Adrenal gland (tissue), 12 donors: Measurements from ENCODE around the gene CATSPER4. TPM values are rescaled to one million over a fixed set of nuclear protein-coding genes. Genes with fewer than 3 reads are reported as not detected.

Source experiments
- DNase-seq, 7 donors: peaks; one replicate each; pipeline ENCODE4 v3.0.0-alpha.2; 2019 to 2020
- H3K27ac ChIP-seq, 5 donors: fragments of 200-600 bp; sonication (generic) in 4 of 5; 1 replicate in 3 of 5; 2 replicates in 2 of 5; pipeline versions ENCODE4 v1.5.1 to v1.8.0; 2016 to 2020; ENCODE audit warnings: mild to moderate bottlenecking in 1 of 5
- H3K27me3 ChIP-seq: fragments of 200-600 bp; 2 replicates; pipeline ENCODE4 v1.8.0; 2021
- H3K36me3 ChIP-seq, 2 donors: fragments of 200-600 bp; replicated peaks in 1 of 2; 1 replicate in 1 of 2; 2 replicates in 1 of 2; pipeline versions ENCODE4 v1.5.1 to v1.8.0; 2018 to 2022
- H3K4me1 ChIP-seq, 2 donors: fragments of 200-600 bp; replicated peaks in 1 of 2; 1 replicate in 1 of 2; 2 replicates in 1 of 2; pipeline versions ENCODE4 v1.5.1 to v1.8.0; 2018 to 2021
- H3K4me3 ChIP-seq, 4 donors: fragments of 200-600 bp; sonication (generic) in 3 of 4; one replicate each; pipeline ENCODE4 v1.5.1; 2016 to 2018
- H3K9me3 ChIP-seq, 3 donors: fragments of 200-600 bp; sonication (generic) in 1 of 3; replicated peaks in 1 of 3; 1 replicate in 2 of 3; 2 replicates in 1 of 3; pipeline versions ENCODE4 v1.5.1 to v1.8.0; 2016 to 2021
- CTCF ChIP-seq, 6 experiments: fragments of 450-650 bp in 4 of 6; fragments of 200-600 bp in 2 of 6; sonication (generic) in 1 of 6; IDR thresholded peaks; 1 replicate in 5 of 6; 2 replicates in 1 of 6; pipeline versions ENCODE4 v1.5.1 to v1.8.0; 2016 to 2021; ENCODE audit warnings: antibody characterized with exemption in 6 of 6, mild to moderate bottlenecking in 2 of 6, moderate library complexity in 1 of 6
- POLR2A ChIP-seq, 2 donors: fragments of 450-650 bp; IDR thresholded peaks; one replicate each; pipeline ENCODE4 v1.6.1; 2017; ENCODE audit warnings: antibody characterized with exemption in 2 of 2, mild to moderate bottlenecking in 2 of 2, moderate library complexity in 1 of 2
- WGBS, 4 donors: extraction: QIAGEN DNeasy Blood & Tissue Kit in 2 of 4; methylation state at CpG; one replicate each; pipeline versions ENCODE4 v1.1.5 to v1.1.7; 2013 to 2017; 5-methylcytosine and 5-hydroxymethylcytosine counted together
- intact Hi-C, 2 donors: fragments of 100-400 bp; cut with DNase I; formaldehyde crosslinking; loops; one replicate each; pipeline versions ENCODE4 v1.14.1 to v1.15.0; 2022 to 2023
- polyA plus RNA-seq, 3 donors: library from polyadenylated mRNA; stranded (reverse); fragments of 200-250 nt in 2 of 3; fragments of 350-450 nt in 1 of 3; fragmentation: Illumina TruSeq in 1 of 3; extraction: RNeasy Lipid Tissue Mini Kit (QIAGEN cat#74804) in 1 of 3; gene quantifications; one replicate each; pipeline ENCODE4 v1.2.3, GENCODE V29; 2013 to 2014
- total RNA-seq, 9 donors: library from RNA; depleted of rRNA in 4 of 9; stranded (reverse); fragments of >200 nt in 4 of 9; fragments of 120-200 nt in 1 of 9; fragmentation: NEBNext Ultra II Directional in 1 of 9; extraction: Animal tissue kit (Norgen Biotek cat#: 25700) in 1 of 9; gene quantifications; one replicate each; pipeline versions ENCODE4 v1.1.0 to v1.2.4, GENCODE V29; 2013 to 2023
- donor health status: healthy with polysubstance abuse.
- donor health status: Bipolar disorder and iron deficiency.
- donor health status: DM: yes; HTN: yes; CAD: no.
- donor health status: DM: no; HTN: no; CAD: no.
- donor health status: DM: no; HTN: no; CAD: no.
- donor health status: DM: yes; HTN: yes; CAD: no.

CATSPER4 gene
- total and polyA plus RNA-seq, 12 donors = not detected

GRCh38 chr1:26234644-26235370 lies 44.4 kb downstream of the CATSPER4 start:
- 2 to 7% (median 4%) methylated on average over 30 of the region's 30 CpGs for WGBS, 4 donors
- Histone ChIP-seq H3K36me3 (no peaks in the 10 kb centered on the region), H3K4me3 (peak overlapping the region; percentile 43 to 97 (median 54)), H3K9me3 (no peaks in the 10 kb centered on the region), H3K27me3 (no peaks in the 10 kb centered on the region), H3K27ac (peak overlapping the region; percentile 81 to 95 (median 88)), H3K4me1 (peaks cover 0 to 7% of the 10 kb centered on the region in 2 donors)
- intact Hi-C loops = loop anchor here in 1 of 2 donors (5.0 kb wide), 1 partner anchor 68 kb away; the partner anchor contains the start of genes C1orf232 and ZNF593
- peak in 2 of 7 donors; percentile 22 to 34 for DNase-seq
- TF ChIP-seq POLR2A (IDR thresholded peaks at IDR 0.05) = no peak
- no peak for TF ChIP-seq CTCF (IDR thresholded peaks at IDR 0.05)

- Histone ChIP-seq H3K9me3 (no peaks in the 10 kb centered on the region), H3K27ac (no peak overlapping the region), H3K27me3 (no peaks in the 10 kb centered on the region), H3K4me3 (no peak overlapping the region), H3K36me3 (no peaks in the 10 kb centered on the region), H3K4me1 (peaks cover 0 to 7% of the 10 kb centered on the region in 2 donors)
- intact Hi-C loops = no loop called here
- TF ChIP-seq POLR2A (IDR thresholded peaks at IDR 0.05) (no peak), CTCF (IDR thresholded peaks at IDR 0.05) (no peak)
- WGBS, 4 donors = 56 to 69% (median 66%) methylated on average over 6 of the region's 6 CpGs
- DNase-seq = no peak
Measured at GRCh38 chr1:26237230-26237966, 47.0 kb downstream of the CATSPER4 start.

DNA sequence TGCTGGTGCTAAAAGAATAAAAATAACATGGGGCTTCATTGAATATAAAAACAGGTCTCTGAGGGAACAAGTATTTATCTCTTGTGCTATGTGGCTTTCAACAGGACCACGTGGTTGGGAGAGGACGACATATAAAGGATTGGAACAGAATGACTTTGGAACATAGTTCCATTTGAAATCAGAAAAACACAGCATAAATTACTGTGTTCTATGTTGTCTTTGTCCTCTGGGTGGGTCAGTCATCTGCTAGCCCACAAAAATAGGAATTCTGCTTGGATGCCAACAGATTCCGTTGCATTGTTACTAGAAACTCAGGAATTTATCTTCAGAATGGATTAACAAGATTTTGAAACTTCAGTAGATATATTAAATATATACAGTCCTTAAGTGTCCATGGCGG lies 49.5 kb downstream of the CATSPER4 start:
- no peak for TF ChIP-seq POLR2A (IDR thresholded peaks at IDR 0.05)
- H3K36me3 ChIP-seq = peaks cover 0 to 5% of the 10 kb centered on the region in 2 donors
- intact Hi-C loops = no loop called here
- no peaks in the 10 kb centered on the region for H3K27me3 ChIP-seq
- DNase-seq = no peak
- 84 to 89% (median 86%) methylated on average over 4 of the region's 4 CpGs for WGBS, 4 donors
- no peak overlapping the region for H3K4me3 ChIP-seq
- no peaks in the 10 kb centered on the region for H3K9me3 ChIP-seq
- H3K27ac ChIP-seq = no peak overlapping the region
- peaks cover 0 to 5% of the 10 kb centered on the region in 2 donors for H3K4me1 ChIP-seq

Other genes with a start within 250 kb of the CATSPER4 start
- gene PAFAH2, start 192.5 kb upstream of the CATSPER4 start, total RNA-seq = 10 to 100 TPM in 8 of 9 donors, 1 to 10 TPM in 1; 6.6 to 32.8 (median 14.9) TPM
- gene PAFAH2, start 192.5 kb upstream of the CATSPER4 start, polyA plus RNA-seq = 10 to 100 TPM in 1 of 3 donors, 1 to 10 TPM in 2; 8.3 to 12.3 (median 8.4) TPM
- 1 to 10 TPM in 7 of 9 donors, under 1 TPM in 2; 0.50 to 6.5 (median 2.1) TPM for gene EXTL1, start 168.8 kb upstream of the CATSPER4 start, total RNA-seq
- gene EXTL1, start 168.8 kb upstream of the CATSPER4 start, polyA plus RNA-seq = 1 to 10 TPM in 2 of 3 donors, under 1 TPM in 1; 0.31 to 4.2 (median 1.1) TPM
- gene SLC30A2, start 144.5 kb upstream of the CATSPER4 start, total RNA-seq = 1 to 10 TPM in 5 of 9 donors, under 1 TPM in 4; 0.06 to 4.8 (median 1.1) TPM
- gene SLC30A2, start 144.5 kb upstream of the CATSPER4 start, polyA plus RNA-seq = under 1 TPM; 0.15 to 0.32 (median 0.27) TPM
- gene TRIM63, start 123.0 kb upstream of the CATSPER4 start, total RNA-seq = 1 to 10 TPM in 1 of 9 donors, under 1 TPM in 2, not detected in 6; 0.06 to 4.6 (median 0.18) TPM
- under 1 TPM in 2 of 3 donors, not detected in 1; 0.16 to 0.24 TPM for gene TRIM63, start 123.0 kb upstream of the CATSPER4 start, polyA plus RNA-seq
- 1 to 10 TPM; 2.3 to 9.8 (median 8.2) TPM for gene PDIK1L, start 78.8 kb upstream of the CATSPER4 start, total RNA-seq
- gene PDIK1L, start 78.8 kb upstream of the CATSPER4 start, polyA plus RNA-seq = 1 to 10 TPM; 1.6 to 6.6 (median 1.7) TPM
- 1 to 10 TPM in 8 of 9 donors, under 1 TPM in 1; 0.61 to 3.9 (median 2.2) TPM for gene FAM110D, start 31.5 kb upstream of the CATSPER4 start, total RNA-seq
- gene FAM110D, start 31.5 kb upstream of the CATSPER4 start, polyA plus RNA-seq = 1 to 10 TPM in 2 of 3 donors, under 1 TPM in 1; 0.46 to 6.2 (median 1.4) TPM
- not detected for gene C1orf232, start 21.6 kb upstream of the CATSPER4 start, total RNA-seq
- gene C1orf232, start 21.6 kb upstream of the CATSPER4 start, polyA plus RNA-seq = not detected
- 10 to 100 TPM; 17.8 to 44.7 (median 30.6) TPM for gene ZNF593, start 20.7 kb upstream of the CATSPER4 start, total RNA-seq
- gene ZNF593, start 20.7 kb upstream of the CATSPER4 start, polyA plus RNA-seq = 100 to 1,000 TPM in 1 of 3 donors, 10 to 100 TPM in 1, 1 to 10 TPM in 1; 9.8 to 113 (median 51.0) TPM
- gene ZNF593OS, start 18.8 kb upstream of the CATSPER4 start, total RNA-seq = under 1 TPM in 1 of 9 donors, not detected in 8; 0.18 TPM
- gene ZNF593OS, start 18.8 kb upstream of the CATSPER4 start, polyA plus RNA-seq = under 1 TPM in 1 of 3 donors, not detected in 2; 0.88 TPM
- gene CNKSR1, start 13.1 kb upstream of the CATSPER4 start, total RNA-seq = 1 to 10 TPM in 1 of 9 donors, under 1 TPM in 4, not detected in 4; 0.17 to 2.1 (median 0.29) TPM
- 1 to 10 TPM in 1 of 3 donors, under 1 TPM in 2; 0.31 to 1.5 (median 0.64) TPM for gene CNKSR1, start 13.1 kb upstream of the CATSPER4 start, polyA plus RNA-seq
- gene CEP85, start 43.6 kb downstream of the CATSPER4 start, total RNA-seq = 10 to 100 TPM in 1 of 9 donors, 1 to 10 TPM in 8; 2.6 to 16.4 (median 5.8) TPM
- gene CEP85, start 43.6 kb downstream of the CATSPER4 start, polyA plus RNA-seq = 1 to 10 TPM; 2.5 to 6.1 (median 3.1) TPM
- gene SH3BGRL3, start 89.5 kb downstream of the CATSPER4 start, total RNA-seq = 100 to 1,000 TPM in 3 of 9 donors, 10 to 100 TPM in 6; 21.0 to 123 (median 72.5) TPM
- gene SH3BGRL3, start 89.5 kb downstream of the CATSPER4 start, polyA plus RNA-seq = 100 to 1,000 TPM; 178 to 350 (median 321) TPM
- 10 to 100 TPM in 6 of 9 donors, 1 to 10 TPM in 3; 5.3 to 28.5 (median 13.3) TPM for gene UBXN11, start 116.0 kb downstream of the CATSPER4 start, total RNA-seq
- gene UBXN11, start 116.0 kb downstream of the CATSPER4 start, polyA plus RNA-seq = 100 to 1,000 TPM in 1 of 3 donors, 10 to 100 TPM in 1, 1 to 10 TPM in 1; 5.9 to 154 (median 53.1) TPM
- gene CD52, start 127.4 kb downstream of the CATSPER4 start, total RNA-seq = 1 to 10 TPM in 7 of 9 donors, not detected in 2; 2.5 to 8.9 (median 4.5) TPM
- gene CD52, start 127.4 kb downstream of the CATSPER4 start, polyA plus RNA-seq = 100 to 1,000 TPM in 1 of 3 donors, 10 to 100 TPM in 2; 13.6 to 239 (median 14.1) TPM
- gene CRYBG2, start 163.5 kb downstream of the CATSPER4 start, total RNA-seq = under 1 TPM in 1 of 9 donors, not detected in 8; 0.17 TPM
- under 1 TPM in 2 of 3 donors, not detected in 1; 0.20 to 0.48 TPM for gene CRYBG2, start 163.5 kb downstream of the CATSPER4 start, polyA plus RNA-seq
- under 1 TPM in 1 of 9 donors, not detected in 8; 0.25 TPM for gene ZNF683, start 182.1 kb downstream of the CATSPER4 start, total RNA-seq
- under 1 TPM in 2 of 3 donors, not detected in 1; 0.20 to 0.24 TPM for gene ZNF683, start 182.1 kb downstream of the CATSPER4 start, polyA plus RNA-seq
- 1 to 10 TPM in 1 of 9 donors, under 1 TPM in 2, not detected in 6; 0.23 to 1.2 (median 0.72) TPM for gene LIN28A, start 220.2 kb downstream of the CATSPER4 start, total RNA-seq
- gene LIN28A, start 220.2 kb downstream of the CATSPER4 start, polyA plus RNA-seq = not detected
- 10 to 100 TPM; 33.2 to 64.9 (median 44.1) TPM for gene DHDDS, start 241.7 kb downstream of the CATSPER4 start, total RNA-seq
- 10 to 100 TPM; 24.0 to 77.2 (median 31.5) TPM for gene DHDDS, start 241.7 kb downstream of the CATSPER4 start, polyA plus RNA-seq